Measurements from ENCODE around the gene BYSL.

DNA sequence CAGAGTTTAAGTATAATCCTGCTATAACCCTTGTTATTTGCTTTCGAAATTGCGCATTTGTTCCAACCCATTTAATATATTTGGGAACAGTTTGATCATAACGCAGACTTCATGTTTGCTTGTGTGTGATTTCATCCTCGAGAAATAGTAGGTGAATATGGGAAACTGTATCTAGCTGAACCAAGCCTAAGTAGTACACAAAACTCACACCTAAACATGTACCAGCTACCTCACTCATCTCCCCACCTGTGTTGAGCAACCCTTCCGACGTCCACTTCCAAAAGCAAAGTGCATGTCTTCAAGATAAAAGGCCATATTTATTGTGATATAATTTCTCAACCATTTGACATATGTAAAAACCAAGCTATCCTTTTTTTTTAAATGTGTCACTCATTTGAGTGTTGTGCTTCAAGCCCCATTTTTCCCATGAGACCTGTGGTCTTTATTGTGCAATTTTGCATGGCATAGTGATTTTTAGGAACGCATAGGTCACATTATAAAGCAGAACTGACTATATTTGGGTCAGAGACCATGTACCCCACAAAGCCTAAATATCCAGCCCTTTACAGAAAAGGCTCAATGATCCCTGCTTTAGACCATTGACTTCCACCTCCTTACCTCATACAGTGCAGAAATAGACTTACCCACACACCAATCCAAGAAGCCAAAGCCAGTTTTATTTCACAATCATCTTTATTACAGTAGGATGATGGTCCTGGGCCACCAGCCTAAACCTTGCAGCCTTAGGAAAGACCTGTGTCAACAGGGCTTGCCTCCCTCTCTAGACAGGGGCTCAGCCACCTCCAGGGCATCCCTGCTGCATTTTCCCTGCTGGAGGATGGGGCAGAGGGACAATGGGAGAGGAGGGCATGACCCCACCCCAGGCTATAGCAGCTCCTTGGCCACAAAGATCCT is 13.2 kb downstream of the BYSL start:
- no peak for TF ChIP-seq POLR2A (IDR thresholded peaks at IDR 0.05)
- TF ChIP-seq CTCF (IDR thresholded peaks at IDR 0.05), result no peak

Measured in testis (tissue), 2 donors.